ENCODE measurements around the gene KIF1A. TPM values are rescaled to one million over a fixed set of nuclear protein-coding genes. Genes with fewer than 3 reads are reported as not detected.
A peak's percentile ranks its signal among the peaks of the same experiment; 100 is the strongest.
"Not testable (repeated sequence)": the region's sequence is repeated elsewhere in the genome, so short reads cannot be mapped to it uniquely, and the experiment has no call there.

Gene KIF1A
- total RNA-seq, 2 donors from 2014 or later: 28.8 to 30.1 TPM

DNA sequence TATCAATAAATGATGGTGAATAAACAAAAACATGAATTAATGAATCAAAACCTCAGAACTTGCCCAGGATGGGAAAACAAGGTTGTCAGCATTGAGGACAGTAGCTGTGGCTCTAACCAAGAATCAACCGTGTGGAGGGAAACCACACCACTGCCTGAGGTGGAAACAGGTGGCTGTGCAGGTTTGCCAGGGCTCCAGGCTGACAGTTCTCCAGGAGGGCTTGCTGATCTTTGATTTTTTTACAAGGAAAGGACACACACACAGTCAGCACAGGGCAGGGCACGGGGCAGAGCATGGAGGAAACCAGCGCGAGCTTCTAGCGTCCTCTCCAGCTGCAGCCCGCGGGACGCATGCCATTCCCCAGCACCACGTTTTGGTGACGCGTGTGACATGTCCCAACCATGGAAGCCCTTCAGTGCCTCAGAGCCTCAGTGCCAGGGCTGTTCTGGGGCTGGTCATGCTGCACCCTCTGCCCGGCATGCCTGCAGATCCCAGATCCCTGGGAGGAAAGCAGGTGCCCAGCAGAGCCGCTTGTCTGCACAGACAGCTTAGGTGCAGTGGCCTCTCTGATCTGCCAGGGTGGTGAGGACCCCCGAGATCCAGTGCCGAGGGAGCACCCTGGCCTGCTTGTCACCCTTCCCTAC is 32.8 kb upstream of the KIF1A start:
- ATAC-seq (replicated peaks in 1 of 2): no peak
- peaks cover under 1 to 4% of the 10 kb centered on the region in 2 donors for H3K9me3 Mint-ChIP-seq
- DNase-seq: no peak
- H3K36me3 Mint-ChIP-seq (ENCODE audit: insufficient read depth in 2 of 2): peaks cover 2 to 5% of the 10 kb centered on the region in 2 donors
- no peak overlapping the region for H3K27ac Mint-ChIP-seq
- H3K27me3 Mint-ChIP-seq (ENCODE audit: low read depth): no peaks in the 10 kb centered on the region
- H3K4me3 Mint-ChIP-seq: no peak overlapping the region
- no peaks in the 10 kb centered on the region for H3K4me1 Mint-ChIP-seq (ENCODE audit: low read depth)

DNA sequence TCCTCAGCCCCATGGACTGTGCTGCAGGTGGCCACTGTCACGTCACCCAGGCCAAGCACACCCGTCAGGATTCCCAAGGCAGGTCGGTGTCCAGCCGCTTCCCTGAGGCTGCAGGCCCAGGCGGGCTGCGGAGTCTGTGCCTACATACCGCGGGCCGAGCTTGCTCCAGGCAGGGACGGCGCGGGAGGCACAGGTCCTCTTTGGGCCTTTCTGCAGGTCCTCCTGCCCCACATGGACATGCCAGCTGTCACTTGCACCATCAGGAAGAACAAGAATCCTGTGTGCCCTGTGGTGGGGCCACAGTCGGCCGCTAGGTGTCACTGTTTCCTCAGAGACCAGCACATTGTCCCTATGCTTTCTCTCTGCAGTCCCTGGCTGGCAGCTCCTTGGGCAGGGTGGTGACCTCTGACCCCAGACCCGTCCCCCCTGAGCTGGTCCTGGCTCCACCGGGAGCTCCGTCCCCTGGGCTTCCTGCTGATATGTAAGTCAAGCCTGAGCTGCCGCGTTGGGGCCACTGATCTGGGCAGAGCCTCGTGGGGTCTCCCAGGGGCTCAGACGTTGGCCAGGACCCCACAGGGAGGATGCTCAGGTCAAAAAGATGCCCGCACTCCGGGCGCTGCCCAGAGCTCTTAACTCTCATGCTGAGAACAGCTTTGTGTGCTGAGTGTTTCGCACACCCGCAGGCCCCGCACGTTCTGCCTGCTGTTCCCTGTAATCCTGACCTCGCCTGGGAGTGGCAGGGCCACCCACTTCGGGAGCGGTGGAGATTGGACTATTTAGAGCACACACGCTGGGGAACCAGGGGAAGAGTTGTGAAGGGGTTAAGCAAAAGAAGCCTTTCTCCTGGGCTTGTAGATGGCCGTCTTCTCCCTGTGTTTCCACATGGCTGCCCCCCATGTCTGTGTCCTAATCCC is 31.3 kb upstream of the KIF1A start:
- ATAC-seq (replicated peaks in 1 of 2): peak; percentile 92 to 95
- no peaks in the 10 kb centered on the region for H3K4me1 Mint-ChIP-seq (ENCODE audit: low read depth)
- H3K36me3 Mint-ChIP-seq (ENCODE audit: insufficient read depth in 2 of 2): peaks cover 2 to 7% of the 10 kb centered on the region in 2 donors
- peaks cover 3 to 7% of the 10 kb centered on the region in 2 donors for H3K9me3 Mint-ChIP-seq
- H3K27me3 Mint-ChIP-seq (ENCODE audit: low read depth): no peaks in the 10 kb centered on the region
- peak; percentile 77 to 86 for DNase-seq
- no peak overlapping the region for H3K27ac Mint-ChIP-seq
- no peak overlapping the region for H3K4me3 Mint-ChIP-seq

DNA sequence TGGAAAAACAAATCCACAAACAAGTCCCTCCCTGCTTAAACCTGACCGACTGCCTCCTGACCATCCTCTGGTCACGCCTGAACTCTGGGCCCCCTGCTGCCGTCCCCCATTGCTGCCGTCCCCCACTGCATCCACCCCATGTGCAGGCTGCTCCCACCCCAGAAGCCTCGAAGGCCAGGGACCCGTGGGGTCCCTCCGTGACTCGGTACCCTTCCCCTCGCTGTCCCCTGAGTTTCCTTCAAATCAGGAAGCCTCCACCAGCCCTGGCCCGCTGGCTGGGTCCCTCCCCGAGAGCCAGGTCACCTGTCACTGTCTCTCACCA is 30.7 kb upstream of the KIF1A start:
- Mint-ChIP-seq H3K9me3 (peaks cover 3 to 7% of the 10 kb centered on the region in 2 donors), H3K27ac (no peak overlapping the region), H3K27me3 (ENCODE audit: low read depth) (no peaks in the 10 kb centered on the region), H3K4me1 (ENCODE audit: low read depth) (no peaks in the 10 kb centered on the region), H3K4me3 (no peak overlapping the region), H3K36me3 (ENCODE audit: insufficient read depth in 2 of 2) (peaks cover 2 to 7% of the 10 kb centered on the region in 2 donors)
- no peak for DNase-seq
- no peak for ATAC-seq (replicated peaks in 1 of 2)

DNA sequence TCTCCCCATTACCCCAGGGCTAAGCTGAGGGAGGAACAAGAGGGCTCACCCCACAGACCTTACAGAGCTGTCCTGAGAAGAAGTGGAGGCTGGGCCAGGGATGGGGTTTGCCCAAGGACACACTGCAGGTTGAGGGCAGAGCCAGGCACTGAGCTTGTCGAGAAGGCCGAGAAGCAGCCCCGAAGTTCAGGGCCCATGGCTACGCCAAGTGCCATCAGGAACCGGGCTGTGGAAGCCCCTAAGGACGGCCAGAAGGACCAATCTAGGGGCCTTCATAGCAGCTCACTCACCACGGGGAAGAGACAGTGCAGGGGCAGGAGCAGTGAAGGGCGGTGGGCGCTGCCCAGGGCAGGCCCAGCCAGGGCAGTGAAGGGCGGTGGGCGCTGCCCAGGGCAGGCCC is 30.0 kb upstream of the KIF1A start:
- no peak for DNase-seq
- H3K27ac Mint-ChIP-seq: no peak overlapping the region
- H3K36me3 Mint-ChIP-seq (ENCODE audit: insufficient read depth in 2 of 2): peaks cover 2 to 9% of the 10 kb centered on the region in 2 donors
- peaks cover 3% of the 10 kb centered on the region for H3K27me3 Mint-ChIP-seq (ENCODE audit: low read depth)
- H3K4me1 Mint-ChIP-seq (ENCODE audit: low read depth): no peaks in the 10 kb centered on the region
- peaks cover 5 to 9% of the 10 kb centered on the region in 2 donors for H3K9me3 Mint-ChIP-seq
- no peak overlapping the region for H3K4me3 Mint-ChIP-seq
- no peak for ATAC-seq (replicated peaks in 1 of 2)

DNA sequence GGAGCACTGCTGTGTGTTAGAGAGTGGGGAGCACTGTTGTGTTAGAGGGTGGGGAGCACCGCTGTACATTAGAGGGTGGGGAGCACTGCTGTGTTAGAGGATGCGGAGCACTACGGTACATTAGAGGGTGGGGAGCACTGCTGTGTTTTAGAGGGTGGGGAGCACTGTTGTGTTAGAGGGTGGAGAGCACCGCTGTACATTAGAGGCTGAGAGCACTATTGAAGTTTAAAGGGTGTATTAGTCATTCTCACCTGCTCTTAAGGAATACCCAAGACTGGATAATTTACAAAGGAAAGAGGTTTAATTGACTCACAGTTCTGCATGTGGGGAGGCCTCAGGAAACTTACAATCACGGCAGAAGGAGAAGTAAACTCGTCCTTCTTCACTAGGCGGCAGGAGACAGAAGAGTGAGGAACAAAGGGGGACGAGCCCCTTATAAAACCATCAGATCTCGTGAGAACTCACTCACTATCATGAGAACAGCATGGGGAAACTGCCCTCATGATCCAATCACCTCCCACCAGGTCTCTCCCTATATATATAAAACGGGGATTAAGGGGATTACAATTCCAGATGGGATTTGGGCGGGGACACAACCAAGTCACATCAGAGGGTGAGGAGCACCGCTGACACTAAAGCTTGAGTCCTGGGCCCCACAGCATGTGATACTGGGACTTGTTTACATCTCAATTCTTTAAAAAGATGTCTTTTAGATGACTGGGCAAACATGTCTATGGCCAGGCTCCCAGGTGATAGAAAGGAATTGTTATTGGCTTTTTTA is 29.1 kb upstream of the KIF1A start:
- Mint-ChIP-seq H3K4me1 (ENCODE audit: low read depth) (no peaks in the 10 kb centered on the region), H3K27me3 (ENCODE audit: low read depth) (peaks cover 7% of the 10 kb centered on the region), H3K27ac (no peak overlapping the region), H3K9me3 (peaks cover 10% of the 10 kb centered on the region in 2 donors), H3K4me3 (no peak overlapping the region), H3K36me3 (ENCODE audit: insufficient read depth in 2 of 2) (peaks cover 4 to 10% of the 10 kb centered on the region in 2 donors)
- DNase-seq: no peak
- ATAC-seq (replicated peaks in 1 of 2): no peak

DNA sequence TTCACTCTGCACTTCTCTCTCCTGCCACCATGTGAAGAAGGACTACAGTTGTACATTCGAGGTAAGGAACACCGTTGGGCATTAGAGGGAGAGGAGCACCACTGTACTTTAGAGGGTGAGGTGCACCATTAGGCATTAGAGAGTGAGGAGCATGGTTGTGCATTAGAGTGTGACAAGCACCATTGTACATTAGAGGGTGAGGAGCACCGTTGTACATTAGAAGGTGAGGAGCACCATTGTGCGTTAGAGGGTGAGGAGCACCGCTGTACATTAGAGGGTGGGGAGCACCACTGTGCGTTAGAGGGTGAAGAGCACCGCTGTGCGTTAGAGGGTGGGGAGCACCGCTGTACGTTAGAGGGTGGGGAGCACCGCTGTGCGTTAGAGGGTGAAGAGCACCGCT is 27.8 kb upstream of the KIF1A start:
- DNase-seq (no peak), ATAC-seq (replicated peaks in 1 of 2) (no peak)
- peaks cover 7% of the 10 kb centered on the region for H3K27me3 Mint-ChIP-seq (ENCODE audit: low read depth)
- H3K9me3 Mint-ChIP-seq: peaks cover 10 to 11% of the 10 kb centered on the region in 2 donors
- no peaks in the 10 kb centered on the region for H3K4me1 Mint-ChIP-seq (ENCODE audit: low read depth)
- H3K27ac Mint-ChIP-seq: no peak overlapping the region
- H3K36me3 Mint-ChIP-seq (ENCODE audit: insufficient read depth in 2 of 2): peaks cover 3 to 8% of the 10 kb centered on the region in 2 donors
- no peak overlapping the region for H3K4me3 Mint-ChIP-seq

DNA sequence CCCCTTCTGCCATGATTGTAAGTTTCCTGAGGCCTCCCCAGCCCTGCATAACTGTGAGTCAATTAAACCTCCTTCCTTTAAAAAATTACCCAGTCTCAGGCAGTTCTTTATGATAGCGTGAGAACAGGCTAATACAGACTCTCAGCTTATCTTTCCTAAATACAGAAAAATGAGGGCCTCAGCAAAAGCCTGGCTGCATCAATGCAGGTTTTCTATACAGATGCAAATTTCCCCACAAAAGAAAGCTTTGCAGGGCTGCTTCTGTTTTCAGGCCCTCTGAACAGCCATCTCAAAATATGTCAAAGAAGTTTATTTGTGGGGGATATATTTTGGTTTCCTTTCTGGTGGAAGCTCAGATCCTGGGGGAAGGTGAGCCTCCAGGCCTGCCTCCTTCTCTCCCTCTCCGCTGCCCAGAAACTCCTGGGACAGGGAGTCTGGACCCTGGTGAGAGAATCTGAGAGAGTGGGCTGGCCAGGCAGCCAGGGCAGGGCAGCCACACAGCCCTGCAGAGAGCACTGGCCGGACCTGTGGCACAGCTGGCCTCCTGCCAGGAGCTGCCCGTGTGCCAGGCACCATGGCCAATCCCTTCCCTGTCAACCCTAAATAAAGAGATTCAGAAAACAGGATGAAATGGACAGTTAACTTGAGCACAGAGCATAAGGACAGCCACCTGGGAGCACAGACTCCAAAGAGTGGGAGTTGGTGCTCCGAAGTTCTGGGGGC is 27.0 kb upstream of the KIF1A start:
- DNase-seq (no peak), ATAC-seq (replicated peaks in 1 of 2) (no peak)
- Mint-ChIP-seq H3K9me3 (peaks cover 10 to 11% of the 10 kb centered on the region in 2 donors), H3K36me3 (ENCODE audit: insufficient read depth in 2 of 2) (peaks cover 3 to 10% of the 10 kb centered on the region in 2 donors), H3K4me3 (no peak overlapping the region), H3K4me1 (ENCODE audit: low read depth) (peaks cover 3% of the 10 kb centered on the region), H3K27ac (no peak overlapping the region), H3K27me3 (ENCODE audit: low read depth) (peaks cover 7% of the 10 kb centered on the region)

DNA sequence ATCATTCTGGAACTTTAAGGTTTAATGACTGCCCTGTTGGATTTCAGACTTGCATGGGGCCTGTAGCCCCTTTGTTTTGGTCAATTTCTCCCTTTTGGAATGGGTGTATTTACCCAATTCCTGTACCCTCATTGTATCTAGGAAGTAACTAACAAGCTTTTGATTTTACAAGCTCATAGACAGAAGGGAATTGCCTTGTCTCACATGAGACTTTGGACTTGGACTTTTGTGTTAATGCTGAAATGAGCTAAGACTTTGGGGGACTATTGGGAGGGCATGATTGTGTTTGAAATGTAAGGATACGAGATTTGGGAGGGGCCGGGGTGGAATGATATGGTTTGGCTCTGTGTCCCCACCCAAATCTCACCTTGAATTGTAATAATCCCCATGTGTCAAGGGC is 26.3 kb upstream of the KIF1A start:
- not testable (repeated sequence) for H3K27me3 Mint-ChIP-seq (ENCODE audit: low read depth); H3K4me1 Mint-ChIP-seq (ENCODE audit: low read depth); H3K27ac Mint-ChIP-seq; ATAC-seq (replicated peaks in 1 of 2); DNase-seq; H3K4me3 Mint-ChIP-seq
- peaks cover 3 to 10% of the 10 kb centered on the region in 2 donors for H3K36me3 Mint-ChIP-seq (ENCODE audit: insufficient read depth in 2 of 2)
- H3K9me3 Mint-ChIP-seq: peaks cover 10 to 11% of the 10 kb centered on the region in 2 donors

DNA sequence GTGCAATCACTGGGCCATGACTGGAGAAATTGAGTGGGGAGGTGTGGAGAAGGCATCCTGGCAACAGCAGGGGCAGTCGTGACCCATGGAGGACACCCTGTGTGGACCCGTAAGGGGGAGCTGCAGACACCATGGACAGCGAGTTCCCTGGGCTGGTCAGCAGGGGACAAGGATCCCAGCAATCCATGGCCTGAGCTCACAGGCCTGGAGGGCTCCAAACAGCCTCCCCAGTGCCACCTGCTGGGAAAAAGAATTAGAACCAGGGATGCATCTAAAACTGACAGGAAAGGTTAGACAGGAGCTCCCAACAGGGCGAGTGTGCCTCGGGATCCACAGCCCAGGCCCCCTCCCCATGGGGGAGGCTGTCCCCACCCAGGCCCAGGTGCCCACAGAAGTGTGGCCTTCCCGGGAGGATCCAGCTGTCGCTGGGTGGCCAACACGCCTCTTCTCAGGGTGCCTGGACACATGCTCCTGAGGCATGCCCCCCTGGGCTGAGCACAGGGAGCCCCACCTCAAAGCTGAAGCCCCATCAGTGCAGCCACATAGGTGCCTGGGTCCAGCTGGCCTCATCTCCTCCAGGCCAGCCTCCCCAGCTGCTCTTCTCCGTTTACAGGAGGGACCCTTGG is 20.5 kb upstream of the KIF1A start:
- no peak overlapping the region for H3K27ac Mint-ChIP-seq
- H3K9me3 Mint-ChIP-seq: peaks cover 6 to 8% of the 10 kb centered on the region in 2 donors
- H3K4me1 Mint-ChIP-seq (ENCODE audit: low read depth): peaks cover 4% of the 10 kb centered on the region
- peaks cover 10% of the 10 kb centered on the region for H3K27me3 Mint-ChIP-seq (ENCODE audit: low read depth)
- no peak overlapping the region for H3K4me3 Mint-ChIP-seq
- H3K36me3 Mint-ChIP-seq (ENCODE audit: insufficient read depth in 2 of 2): peaks cover 3 to 7% of the 10 kb centered on the region in 2 donors
- DNase-seq (peak in 1 of 2 donors; percentile 22), ATAC-seq (replicated peaks in 1 of 2) (peak; percentile 40 to 47)

DNA sequence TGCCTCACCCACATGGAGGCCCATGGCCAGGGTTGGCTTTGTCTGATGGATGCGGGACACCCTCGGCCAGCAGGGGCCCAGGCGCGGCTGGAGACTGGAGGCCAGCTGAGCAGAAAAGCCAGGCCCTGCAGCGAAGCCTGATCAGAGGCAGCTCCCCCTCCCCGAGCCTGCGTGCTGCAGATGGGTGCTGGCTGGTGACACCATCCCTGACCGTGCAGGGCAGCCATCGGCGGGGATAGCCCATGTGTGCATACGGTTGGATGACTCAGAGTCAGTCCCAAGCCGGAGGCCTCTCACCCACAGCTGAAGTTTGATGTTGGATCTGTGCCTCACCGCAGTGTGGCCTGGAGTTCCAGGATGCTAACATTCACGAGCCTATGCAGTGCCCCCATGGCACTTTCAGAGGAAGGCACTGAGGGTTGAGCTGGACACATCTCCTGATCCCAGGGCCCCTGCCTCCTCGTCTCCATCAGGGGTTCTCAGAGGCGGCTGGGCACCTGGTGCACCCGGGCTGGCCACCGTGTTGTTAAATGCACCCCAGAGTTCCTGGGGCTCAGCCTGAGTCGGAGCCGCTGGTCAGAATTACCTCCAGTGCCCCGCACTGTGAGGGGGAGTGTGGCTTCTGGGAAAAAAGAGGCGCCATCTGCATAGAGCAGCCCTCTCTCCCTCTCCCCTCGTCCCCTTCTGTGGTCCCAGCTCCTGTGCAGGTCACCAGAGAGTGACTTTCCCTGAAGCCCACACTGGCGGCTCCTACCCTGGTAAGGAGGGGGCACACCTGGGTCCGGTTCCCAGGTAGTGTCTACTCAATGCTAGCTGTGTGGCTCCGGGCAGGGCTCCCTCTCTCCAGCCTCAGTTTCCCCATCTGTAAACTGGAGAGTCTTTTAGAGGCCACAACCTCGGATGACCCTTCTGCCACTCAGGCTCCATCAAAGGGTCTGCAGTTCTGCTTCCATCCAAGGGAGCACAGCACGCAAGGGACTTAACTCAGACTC is 19.4 kb upstream of the KIF1A start:
- H3K36me3 Mint-ChIP-seq (ENCODE audit: insufficient read depth in 2 of 2): peaks cover 0 to 2% of the 10 kb centered on the region in 2 donors
- DNase-seq (no peak), ATAC-seq (replicated peaks in 1 of 2) (no peak)
- H3K4me1 Mint-ChIP-seq (ENCODE audit: low read depth): peaks cover 4% of the 10 kb centered on the region
- no peak overlapping the region for H3K4me3 Mint-ChIP-seq
- peaks cover 0 to 3% of the 10 kb centered on the region in 2 donors for H3K9me3 Mint-ChIP-seq
- no peak overlapping the region for H3K27ac Mint-ChIP-seq
- H3K27me3 Mint-ChIP-seq (ENCODE audit: low read depth): peaks cover 7% of the 10 kb centered on the region

DNA sequence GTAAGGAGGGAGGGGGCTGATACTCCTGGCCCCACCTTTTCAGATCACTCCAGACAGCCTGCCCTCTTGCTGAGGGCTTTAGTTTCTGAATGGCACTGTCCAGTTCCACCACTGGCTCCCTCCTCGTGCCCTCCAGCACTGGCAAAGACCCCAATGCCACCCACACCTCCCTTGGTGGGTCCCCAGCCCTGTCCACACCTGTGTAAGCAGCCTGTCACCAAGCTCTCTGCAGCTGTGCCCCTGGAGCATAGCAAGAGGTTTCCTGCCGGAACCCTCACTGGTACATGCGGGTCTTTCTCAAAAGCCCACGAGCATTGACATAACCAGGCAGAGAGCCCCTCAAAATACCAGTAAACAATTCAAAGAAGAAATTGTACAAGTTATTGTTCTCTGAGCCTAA is 17.6 kb upstream of the KIF1A start:
- H3K9me3 Mint-ChIP-seq: no peaks in the 10 kb centered on the region
- H3K36me3 Mint-ChIP-seq (ENCODE audit: insufficient read depth in 2 of 2): peaks cover 0 to 2% of the 10 kb centered on the region in 2 donors

More for the DNA sequence above, 17.6 kb upstream of the KIF1A start:
- Mint-ChIP-seq H3K4me3 (no peak overlapping the region), H3K4me1 (ENCODE audit: low read depth) (peaks cover 4% of the 10 kb centered on the region), H3K27ac (no peak overlapping the region), H3K27me3 (ENCODE audit: low read depth) (peaks cover 7% of the 10 kb centered on the region)
- no peak for ATAC-seq (replicated peaks in 1 of 2)
- DNase-seq: no peak

Measured in activated T-cell treated with anti-CD3 and anti-CD28 coated beads, Interleukin-2, amount 50 U/mL, for 72 hours (primary cell).